GM21423 (cell line): Measurements from ENCODE around the gene C9orf78.

ENCODE experiments used
- ATAC-seq: cut with Tn5 transposase; IDR thresholded peaks from one replicate; pipeline ENCODE4 v1.9.1; 2021; ENCODE audit warnings: mild to moderate bottlenecking, moderate library complexity; ENCODE audit not compliant: unreplicated experiment

The C9orf78 gene, protein sequence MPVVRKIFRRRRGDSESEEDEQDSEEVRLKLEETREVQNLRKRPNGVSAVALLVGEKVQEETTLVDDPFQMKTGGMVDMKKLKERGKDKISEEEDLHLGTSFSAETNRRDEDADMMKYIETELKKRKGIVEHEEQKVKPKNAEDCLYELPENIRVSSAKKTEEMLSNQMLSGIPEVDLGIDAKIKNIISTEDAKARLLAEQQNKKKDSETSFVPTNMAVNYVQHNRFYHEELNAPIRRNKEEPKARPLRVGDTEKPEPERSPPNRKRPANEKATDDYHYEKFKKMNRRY

DNA sequence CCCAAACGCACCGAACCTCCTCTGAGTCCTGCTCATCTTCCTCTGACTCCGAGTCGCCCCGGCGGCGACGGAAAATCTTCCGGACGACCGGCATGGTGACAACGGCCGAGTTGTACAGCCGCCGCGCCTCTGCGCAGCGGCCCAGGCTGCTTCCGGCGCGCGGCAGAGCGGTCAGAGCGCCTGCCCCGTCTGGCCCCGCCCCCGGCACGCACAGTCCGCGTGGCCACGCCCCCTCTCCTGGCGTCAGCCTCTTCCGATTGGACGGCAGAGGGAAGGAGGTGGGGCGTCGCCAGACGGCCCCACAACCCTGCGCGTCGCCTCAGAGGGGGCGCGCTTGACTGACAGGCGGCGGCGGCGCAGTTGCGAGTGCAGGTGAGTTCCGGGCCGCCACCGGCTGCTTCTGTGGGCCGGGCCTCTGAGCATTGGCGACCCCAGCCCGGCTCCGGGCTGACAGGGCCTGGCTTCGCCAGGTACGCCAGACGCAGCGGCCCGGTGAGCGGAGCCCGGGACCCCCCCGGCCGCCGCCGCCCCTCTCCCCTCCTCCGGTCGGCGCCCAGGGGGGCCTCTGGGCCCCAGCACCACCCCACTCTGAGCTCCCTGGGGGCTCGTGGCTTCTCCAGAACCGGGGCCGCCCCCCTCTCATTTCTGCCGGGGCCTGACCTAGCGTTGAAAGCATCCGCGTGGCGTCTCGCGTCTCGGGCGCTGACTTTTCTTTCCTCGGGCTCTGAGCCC is at the start of gene C9orf78, which contains the start of gene USP20:
Gene C9orf78 (minus strand): TSS at position 148 of the 732 bp plus-strand sequence. CDS start 54 bp downstream, at position 94.
Gene USP20 (plus strand): TSS at position 331 of the 732 bp plus-strand sequence. CDS start 17,098 bp downstream, outside the sequence.
- ATAC-seq: peak; percentile 92

DNA sequence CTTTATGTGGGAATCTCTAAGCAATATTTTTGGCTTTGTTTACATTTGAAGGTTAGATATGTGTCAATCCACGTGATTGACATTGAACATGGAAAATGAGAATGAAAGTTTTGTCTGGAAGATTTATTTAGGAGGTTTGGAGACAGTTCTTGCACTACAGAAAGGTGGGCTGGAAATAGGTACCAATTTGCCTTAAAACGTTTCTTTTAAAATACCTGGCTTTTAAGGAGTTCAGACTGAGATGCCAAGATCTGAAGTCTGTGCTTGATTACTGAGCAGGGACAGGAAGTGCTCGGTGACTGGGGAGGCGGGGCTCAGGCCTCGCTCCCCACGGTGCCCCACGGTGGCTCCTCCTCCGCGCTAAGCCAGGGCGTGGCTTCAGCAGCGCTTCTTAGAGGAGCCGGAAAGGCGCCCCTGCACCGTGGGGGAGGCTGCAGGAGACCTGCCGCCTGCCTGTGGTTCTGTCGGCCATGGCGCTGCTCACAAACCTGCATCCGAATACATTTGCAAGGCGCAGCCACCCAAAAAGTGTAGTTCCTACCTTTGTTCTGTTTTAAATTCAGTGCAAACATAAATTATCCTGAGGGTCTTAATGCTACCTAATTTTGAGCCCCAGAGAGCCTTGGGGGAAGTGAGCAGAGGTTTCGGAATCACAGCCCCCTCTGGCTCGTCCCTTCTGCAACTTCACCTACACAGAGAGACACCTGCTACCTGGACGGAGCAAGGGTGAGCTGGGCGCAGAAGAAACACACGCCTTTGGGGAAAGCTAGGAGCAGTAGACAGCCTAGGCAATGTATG is 49.3 kb upstream of the C9orf78 start:
- ATAC-seq: peak; percentile 42

DNA sequence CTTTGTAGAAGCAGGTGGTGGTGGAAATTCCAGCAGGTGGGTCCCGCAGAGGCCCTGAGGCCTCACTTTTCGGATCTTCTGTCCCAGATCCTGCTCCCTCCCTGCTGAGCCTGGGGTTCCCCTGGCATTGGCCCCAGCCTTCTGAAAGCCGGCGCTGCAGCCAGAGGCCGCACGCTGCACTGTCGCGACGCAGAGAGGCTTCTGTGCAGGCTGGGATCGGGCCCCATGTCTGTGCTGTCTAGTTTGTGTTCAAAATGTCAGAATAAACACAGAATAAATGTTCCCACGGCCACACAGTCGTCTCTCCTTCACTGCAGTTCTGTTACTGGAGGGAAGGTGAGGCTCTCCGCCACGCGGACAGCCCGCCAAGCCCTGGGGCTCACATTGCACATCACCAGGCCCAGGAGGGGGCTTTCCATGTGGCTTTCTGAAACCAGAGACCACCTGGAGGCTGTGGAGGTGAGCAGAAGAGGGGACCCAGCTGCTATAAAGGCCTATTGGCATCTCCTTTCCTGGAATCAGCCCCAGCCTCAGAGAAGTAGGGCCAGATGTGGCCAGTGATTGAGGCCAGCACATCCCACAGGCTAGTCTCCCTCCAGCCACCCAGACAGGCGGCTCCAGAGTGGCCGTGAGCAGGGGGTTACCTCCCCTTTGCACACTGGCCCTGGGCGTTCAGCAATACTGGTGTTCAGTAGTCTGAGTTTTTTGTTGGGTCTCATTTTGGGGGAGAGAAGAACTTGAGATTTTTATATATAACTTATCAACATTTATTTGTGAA is 46.7 kb upstream of the C9orf78 start:
- no peak for ATAC-seq

DNA sequence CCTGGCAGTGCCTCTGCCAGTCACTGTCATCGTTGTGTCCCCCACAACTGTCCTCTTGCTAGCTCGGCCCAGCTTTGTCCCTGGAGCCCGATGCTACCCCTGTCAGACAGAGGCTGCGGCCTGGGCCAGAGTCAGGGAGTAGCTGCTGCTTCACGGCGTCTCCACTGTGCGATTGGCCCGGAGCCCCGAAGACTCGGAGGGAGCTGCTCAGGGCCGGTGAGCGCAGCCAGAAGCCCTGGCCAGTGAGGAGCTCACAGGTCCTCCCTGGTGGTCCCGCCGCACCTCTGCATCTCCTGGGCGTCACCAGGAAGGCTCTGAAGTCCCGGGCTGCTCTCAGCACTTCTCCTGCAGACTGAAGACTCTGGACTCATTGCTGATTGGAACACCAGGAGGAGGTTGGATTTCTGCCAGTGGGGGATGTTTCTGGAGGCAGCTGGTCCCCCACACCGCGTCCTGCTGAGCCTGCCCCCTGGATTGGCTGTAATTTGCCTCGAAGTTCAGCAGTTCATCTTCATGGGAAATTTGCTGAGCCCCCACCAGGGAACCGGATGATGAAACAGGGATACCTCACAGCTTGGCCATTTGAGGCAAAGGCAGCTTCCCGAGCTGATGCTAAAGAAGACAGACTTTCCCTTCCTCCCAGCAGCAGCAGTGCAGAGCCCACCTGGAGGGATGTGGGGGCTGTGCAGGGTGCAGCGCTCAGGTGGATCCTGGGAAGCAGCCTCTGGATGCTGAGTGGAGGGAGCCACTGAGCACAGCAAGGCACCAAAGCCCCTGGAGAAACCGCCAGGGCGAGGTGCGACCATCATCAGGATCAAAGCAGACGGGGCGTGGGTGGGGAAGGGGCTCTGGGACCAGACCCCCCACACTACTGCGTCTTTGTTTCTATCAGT is 45.8 kb upstream of the C9orf78 start:
- ATAC-seq: no peak

DNA sequence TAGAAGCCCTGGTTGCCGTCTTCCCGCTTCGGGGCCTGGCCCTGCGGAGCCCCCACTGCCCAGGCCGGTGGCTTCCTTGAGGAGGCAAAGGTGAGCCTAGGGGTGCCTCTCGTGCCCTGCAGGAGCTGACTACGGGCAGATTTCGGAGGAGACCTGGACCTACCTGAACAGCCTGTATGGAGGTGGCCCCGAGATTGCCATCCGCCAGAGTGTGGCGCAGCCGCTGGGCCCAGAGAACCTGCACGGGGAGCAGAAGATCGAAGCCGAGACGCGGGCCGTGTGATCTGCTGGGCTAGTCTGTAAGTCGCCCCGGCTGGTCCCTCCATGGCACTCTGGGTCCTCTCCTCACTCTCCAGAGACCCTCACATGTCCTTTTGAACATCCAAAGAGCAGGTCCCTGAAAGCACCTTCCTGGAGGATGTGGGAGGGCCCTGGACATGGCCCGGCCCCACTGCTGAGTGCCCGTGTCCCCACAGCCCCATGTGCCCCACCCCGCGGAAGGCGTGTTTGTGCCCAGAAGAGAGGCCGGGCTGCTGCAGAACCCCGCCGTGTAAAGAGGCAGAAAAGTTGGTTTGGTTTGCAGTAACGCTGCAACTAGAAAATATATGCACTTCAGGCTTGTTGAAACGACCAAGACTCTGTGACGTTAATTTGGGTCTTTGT is 45.0 kb upstream of the C9orf78 start:
- ATAC-seq: no peak

DNA sequence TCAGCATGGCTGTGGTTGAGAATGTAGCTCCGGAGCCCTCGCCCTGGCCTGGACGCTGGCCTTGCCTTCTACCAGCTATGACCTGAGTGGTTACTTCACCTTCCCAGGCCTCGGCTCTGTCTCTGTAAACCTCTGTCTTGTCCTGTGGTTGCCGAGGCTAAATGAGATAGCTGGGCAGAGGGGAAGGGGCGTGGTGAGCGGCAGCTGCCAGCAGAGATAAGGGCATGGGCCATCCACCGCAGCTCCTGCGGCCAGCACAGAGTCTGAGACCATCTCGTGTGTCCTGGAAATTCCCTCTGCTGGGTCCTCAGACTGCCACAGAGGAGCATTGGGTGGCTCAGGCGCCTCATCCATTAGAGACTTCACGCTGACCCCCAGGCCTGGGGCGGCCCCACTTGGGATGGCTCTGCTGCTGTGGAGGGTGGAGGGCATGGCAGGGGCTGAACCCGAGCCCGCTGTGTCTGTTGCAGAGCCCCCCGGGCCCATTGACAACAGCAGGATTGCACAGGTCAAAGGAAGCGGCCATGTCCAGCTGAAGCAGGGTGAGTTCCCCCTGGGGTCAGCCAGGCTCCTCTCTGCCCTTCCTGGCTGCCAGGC is 44.1 kb upstream of the C9orf78 start:
- no peak for ATAC-seq

DNA sequence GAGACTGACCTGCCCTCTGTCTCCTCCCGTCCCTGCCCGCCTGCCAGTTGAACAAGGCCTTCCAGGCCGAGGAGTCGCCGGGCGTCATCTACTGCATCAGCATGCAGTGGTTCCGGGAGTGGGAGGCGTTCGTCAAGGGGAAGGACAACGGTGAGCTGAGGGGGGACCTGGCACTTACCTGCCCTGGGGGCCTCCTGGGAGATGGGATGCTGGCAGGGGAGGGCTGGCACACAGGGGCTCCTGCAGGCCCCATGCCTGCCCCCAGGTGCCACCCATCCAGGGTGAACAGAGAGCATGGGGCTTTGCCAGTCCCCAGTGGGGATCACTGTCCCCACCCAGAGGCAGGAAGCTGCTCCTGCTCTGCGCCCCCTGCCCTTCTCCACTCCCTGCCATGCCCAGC is 43.2 kb upstream of the C9orf78 start:
- ATAC-seq: no peak

DNA sequence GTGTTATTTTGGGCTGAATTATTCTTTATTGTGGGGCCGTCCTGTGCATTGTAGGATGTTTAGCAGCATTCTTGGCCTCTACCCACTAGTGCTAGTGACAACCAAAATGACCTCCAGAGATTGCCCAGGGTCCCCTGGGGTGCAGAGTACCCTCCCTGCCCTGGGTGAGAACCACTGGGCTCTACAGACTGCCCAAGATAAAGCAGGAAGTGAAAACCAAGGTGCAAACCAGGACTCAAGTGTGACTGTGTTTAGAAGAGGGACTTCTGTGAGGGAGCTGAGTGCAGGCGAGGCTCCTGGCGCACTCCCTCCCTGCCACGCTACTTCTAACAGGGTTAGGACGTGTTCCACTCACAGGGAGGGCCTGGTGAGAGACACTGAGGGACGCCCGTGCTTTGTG is 41.7 kb upstream of the C9orf78 start:
- ATAC-seq: no peak

DNA sequence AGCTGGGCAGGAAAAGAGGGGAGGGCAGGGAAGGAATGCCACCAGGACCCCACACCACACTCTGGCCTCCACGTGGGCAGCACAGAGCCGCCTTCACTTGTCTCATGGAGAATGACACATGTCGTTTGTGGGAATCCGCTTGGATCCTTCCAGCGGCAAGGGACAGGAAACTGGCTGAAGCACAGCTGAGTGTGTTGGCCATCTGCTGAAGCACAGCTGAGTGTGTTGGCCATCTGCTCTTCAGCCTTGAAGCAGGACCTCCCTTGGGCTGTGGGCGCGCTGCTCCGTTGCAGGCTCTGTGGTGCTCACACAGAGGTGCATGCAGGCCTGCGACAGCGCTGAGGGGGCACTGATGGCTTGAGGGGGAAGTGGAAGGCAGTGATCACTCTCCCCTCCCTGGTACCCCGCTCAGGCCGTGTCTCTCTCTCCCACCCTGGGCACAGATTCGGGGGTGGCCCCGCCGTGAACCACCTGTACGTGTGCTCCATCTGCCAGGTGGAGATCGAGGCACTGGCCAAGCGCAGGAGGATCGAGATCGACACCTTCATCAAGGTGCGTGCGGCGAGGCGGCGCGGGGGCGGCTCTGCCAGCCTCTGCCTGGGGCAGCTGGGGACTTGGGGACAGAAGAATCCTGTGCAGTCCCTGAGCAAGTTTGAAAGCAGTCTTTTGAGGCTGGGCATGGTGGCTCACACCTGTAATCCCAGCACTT is 40.8 kb upstream of the C9orf78 start:
- ATAC-seq: no peak

DNA sequence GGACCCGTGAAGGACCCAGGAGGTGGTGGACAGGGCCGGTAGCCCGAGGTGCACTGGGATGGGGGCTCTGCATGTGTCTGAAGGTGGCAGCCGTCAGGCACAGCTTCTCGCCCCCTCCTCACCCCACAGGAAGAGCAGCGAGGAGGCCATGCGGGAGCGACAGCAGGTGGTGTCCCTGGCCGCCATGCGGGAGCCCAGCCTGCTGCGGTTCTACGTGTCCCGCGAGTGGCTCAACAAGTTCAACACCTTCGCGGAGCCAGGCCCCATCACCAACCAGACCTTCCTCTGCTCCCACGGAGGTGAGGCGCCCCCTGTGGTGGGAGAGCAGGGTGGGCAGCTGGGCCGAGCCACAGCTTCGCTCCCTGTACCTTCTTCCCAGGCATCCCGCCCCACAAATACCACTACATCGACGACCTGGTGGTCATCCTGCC is 40.1 kb upstream of the C9orf78 start:
- no peak for ATAC-seq

DNA sequence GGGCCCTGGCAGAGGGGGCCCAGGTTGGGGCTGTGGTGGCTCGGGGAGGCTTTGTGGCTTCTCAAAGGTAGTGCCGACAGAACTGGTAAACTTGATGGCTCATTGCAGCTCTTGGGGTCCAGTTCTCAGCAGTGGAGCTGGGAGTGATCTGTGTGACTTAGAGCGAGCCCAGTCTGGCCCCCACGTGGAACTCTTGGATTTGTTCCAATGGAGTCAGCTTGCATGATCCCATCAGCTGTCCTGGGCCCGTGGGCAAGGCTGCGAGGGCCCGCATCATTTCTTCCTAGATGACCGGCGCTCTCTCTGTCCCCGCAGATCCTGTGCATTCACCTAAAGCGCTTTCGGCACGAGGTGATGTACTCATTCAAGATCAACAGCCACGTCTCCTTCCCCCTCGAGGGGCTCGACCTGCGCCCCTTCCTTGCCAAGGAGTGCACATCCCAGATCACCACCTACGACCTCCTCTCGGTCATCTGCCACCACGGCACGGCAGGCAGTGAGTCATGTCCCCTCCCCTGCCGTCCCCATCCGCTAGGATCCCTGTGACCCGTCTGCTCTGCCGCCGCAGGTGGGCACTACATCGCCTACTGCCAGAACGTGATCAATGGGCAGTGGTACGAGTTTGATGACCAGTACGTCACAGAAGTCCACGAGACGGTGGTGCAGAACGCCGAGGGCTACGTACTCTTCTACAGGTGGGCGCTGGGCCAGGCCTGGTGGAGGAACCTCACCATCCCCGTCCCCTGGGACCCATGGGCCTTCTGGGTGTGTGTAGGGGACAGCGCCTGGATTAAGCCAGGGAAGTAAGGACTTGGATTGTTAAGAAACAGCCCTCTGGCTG is 39.4 kb upstream of the C9orf78 start:
- no peak for ATAC-seq

DNA sequence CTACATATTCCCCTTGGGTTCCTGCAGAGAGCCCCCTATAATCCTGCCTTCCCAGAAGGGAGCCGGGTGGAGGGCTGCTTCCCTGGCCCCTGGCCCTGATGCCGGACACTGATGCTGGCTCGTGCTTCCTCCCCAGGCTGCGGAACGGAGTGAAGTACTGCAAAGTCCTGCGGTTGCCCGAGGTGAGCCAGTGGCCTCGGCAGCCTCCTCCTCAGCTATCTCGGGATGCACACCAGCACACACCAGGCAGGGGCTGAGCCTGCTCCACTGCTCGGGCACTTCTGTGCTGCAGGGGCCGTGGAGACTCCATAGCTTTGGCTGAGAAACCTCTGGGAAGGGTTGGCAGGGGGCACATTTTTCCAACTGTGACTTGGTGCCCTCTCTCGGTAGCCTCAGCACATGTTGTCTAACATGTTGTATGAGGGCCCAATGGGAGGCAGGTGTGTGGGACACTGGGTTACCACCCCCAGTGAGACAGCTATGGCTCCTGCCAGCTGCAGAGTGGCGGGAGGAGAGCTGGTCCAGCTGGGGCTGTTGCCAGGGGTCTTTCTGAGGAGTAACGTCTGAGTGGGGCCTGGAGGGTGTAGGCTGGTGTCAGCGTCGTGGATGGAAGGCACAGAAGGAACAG is 38.6 kb upstream of the C9orf78 start:
- ATAC-seq: no peak

DNA sequence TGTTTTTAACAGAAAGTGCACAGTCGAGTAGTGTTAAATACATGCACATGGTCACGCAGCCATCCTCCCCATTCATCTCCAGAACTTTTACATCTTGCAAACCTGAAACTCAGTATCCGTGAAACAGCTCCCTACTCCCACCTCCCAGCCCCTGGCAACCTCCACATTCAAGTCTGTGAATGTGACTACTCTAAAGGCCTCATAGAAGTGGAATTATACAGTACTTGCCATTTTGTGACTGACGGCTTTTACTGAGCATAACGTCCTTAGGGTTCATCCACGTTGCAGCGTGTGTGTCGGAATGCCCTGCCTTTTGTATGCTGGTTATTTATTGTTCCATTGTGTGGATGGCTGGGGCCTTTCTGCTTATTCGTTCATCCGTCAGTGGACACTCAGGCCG is 36.0 kb upstream of the C9orf78 start:
- no peak for ATAC-seq

DNA sequence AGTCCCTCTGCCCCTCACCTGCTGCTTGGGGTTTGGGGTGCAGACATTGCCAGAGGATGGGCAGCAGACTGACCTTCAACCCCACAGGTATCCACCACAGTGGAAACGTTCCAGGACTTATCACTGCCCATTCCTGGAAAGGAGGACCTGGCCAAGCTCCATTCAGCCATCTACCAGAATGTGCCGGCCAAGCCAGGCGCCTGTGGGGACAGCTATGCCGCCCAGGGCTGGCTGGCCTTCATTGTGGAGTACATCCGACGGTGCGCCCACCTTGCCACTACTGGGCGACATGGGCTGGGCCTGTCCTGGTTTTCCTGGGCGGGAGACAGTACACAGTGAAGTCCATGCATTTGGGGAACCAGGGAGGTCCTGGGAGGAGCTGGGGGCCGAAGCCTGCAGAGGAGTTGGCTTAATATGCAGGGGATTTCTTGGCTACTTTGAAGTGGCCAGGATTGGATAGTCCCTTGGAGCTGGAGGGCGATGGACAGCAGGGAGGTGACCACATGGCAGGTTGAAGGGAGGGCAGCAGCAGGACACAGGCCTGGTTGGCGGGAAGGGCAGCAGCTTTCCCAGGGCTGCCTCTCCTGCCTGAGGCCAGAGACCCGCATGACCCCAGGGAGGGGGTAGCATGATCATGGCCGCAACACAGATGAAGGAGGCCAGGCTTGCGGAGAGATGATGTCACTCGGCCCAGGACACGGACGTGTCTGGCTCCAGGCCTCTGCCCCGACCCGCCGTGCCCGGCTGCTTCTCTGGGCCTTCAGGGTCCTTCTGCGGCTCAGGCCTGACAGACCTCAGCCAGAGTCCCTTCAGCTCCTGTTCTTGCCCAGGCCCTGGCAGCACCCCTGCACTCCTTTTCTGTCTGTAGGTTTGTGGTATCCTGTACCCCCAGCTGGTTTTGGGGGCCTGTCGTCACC is 34.8 kb upstream of the C9orf78 start:
- no peak for ATAC-seq

DNA sequence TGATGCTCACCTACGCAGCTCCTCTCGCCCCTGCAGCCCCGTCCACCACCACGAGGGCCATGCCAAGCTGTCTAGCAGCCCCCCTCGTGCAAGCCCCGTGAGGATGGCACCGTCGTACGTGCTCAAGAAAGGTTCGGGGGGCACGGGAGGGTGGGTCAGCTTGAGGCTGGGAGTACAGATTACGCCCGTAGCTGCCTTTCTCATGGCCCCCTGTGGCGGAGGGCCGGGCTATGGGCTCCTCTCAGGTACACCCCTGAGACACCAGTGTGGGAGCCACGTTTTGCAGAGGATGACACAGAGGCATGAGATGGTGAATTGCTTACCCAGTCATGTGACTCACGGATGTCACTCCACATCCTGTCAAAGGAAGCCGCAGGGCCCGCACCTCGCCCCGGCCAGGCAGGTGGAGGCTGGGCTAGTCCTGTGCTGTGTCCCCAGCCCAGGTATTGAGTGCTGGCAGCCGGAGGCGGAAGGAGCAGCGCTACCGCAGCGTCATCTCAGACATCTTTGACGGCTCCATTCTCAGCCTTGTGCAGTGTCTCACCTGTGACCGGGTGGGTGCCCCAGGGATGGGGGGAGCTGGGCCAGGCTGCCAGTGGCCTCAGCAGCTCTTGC is 33.9 kb upstream of the C9orf78 start:
- ATAC-seq: no peak
